ENCODE measurements around the gene PIGX. TPM values are rescaled to one million over a fixed set of nuclear protein-coding genes. Genes with fewer than 3 reads are reported as not detected.

PIGX gene
- 10 to 100 TPM; 43.7 to 47.1 TPM for total RNA-seq

GRCh38 chr3:196711838-196712513 lies at the start of gene PIGX, which contains the start of gene CEP19:
TSS of gene PIGX (plus strand) at chr3:196712377.
TSS of gene CEP19 (minus strand) at chr3:196712250. CDS start at chr3:196708657, 3,593 bp downstream.
- ChIA-PET CTCF (interaction anchor here (0.9 to 1.9 kb wide), 4 partner anchors 27 to 183 kb away, joined by 3 to 5 read pairs (median 3); no protein-coding TSS in a partner anchor), POLR2A (interaction anchor here (0.5 to 1.7 kb wide), 8 partner anchors 13 to 368 kb away, joined by 3 to 10 read pairs (median 3); no protein-coding TSS in a partner anchor)
- ATAC-seq (peak; percentile 84), DNase-seq (peak; percentile 96)
- peaks cover 8% of the 10 kb centered on the region for H3K36me3 Mint-ChIP-seq (ENCODE audit: low read depth)
- H3K4me3 Mint-ChIP-seq, result peak within 1 kb of the TSS; percentile 81
- H3K4me1 Mint-ChIP-seq (ENCODE audit: low read depth), result peaks cover 36% of the 10 kb centered on the region
- no peaks in the 10 kb centered on the region for H3K9me3 Mint-ChIP-seq
- H3K27me3 Mint-ChIP-seq, result no peaks in the 10 kb centered on the region
- intact Hi-C loops (cut with micrococcal nuclease), result no loop called here
- TF ChIP-seq, protein P1, sequence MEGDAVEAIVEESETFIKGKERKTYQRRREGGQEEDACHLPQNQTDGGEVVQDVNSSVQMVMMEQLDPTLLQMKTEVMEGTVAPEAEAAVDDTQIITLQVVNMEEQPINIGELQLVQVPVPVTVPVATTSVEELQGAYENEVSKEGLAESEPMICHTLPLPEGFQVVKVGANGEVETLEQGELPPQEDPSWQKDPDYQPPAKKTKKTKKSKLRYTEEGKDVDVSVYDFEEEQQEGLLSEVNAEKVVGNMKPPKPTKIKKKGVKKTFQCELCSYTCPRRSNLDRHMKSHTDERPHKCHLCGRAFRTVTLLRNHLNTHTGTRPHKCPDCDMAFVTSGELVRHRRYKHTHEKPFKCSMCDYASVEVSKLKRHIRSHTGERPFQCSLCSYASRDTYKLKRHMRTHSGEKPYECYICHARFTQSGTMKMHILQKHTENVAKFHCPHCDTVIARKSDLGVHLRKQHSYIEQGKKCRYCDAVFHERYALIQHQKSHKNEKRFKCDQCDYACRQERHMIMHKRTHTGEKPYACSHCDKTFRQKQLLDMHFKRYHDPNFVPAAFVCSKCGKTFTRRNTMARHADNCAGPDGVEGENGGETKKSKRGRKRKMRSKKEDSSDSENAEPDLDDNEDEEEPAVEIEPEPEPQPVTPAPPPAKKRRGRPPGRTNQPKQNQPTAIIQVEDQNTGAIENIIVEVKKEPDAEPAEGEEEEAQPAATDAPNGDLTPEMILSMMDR (IDR thresholded peaks at IDR 0.05), result no peak
- peak within 1 kb of the TSS; percentile 93 for H3K27ac Mint-ChIP-seq

DNA sequence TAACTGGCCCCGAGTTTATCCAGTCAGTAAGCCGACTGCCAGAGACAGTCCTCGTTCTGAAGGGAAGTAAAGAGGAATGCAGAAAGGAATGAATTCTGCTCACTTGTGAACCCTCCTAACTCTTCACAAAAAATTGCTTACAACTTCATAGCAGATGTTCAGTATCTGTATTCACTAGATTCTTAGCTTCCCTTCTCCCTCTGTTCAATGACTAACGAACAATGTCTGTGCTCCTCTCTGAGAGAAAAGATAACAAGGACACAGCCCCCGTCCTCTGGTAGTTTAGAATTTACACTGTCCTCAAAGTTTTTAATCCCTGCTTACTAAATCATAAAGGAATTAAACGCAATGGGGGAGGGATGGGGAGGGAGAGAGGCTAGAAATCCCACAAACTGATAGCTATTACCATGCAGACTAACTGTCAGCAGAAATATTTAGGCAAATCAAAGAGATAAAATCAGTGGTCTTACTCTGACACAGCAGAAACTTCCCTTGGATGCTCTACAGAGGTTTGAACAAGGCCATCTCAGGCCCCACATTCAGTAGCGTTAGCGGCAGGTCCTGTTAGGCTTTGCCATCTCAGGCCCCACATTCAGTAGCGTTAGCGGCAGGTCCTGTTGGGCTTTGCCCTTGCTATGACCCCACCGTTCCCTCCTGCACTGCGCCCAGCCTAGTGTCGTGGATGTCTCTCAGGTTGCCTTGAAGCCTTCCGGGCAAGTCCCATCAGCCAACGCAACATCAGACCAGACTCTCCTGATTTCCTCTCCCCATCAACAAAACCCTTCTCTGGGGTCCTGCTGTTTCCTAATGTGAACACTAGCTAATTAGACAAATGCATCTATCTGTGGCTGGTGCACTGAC lies 49.2 kb upstream of the PIGX start:
- Mint-ChIP-seq H3K4me3 (no peak overlapping the region), H3K36me3 (ENCODE audit: low read depth) (peaks cover 13% of the 10 kb centered on the region), H3K4me1 (ENCODE audit: low read depth) (no peaks in the 10 kb centered on the region), H3K9me3 (no peaks in the 10 kb centered on the region), H3K27me3 (no peaks in the 10 kb centered on the region), H3K27ac (no peak overlapping the region)
- DNase-seq (no peak), ATAC-seq (no peak)
- TF ChIP-seq, protein P1 (IDR thresholded peaks at IDR 0.05), result no peak
- intact Hi-C loops (cut with micrococcal nuclease), result no loop called here
- CTCF ChIA-PET, result interaction anchor here (1.6 to 2.1 kb wide), 2 partner anchors 22 to 54 kb away, joined by 4 to 6 read pairs; no protein-coding TSS in a partner anchor
- POLR2A ChIA-PET, result interaction anchor here (1.1 kb wide), 1 partner anchor 13 kb away, joined by 3 read pairs; no protein-coding TSS in a partner anchor

- Mint-ChIP-seq H3K36me3 (ENCODE audit: low read depth) (peaks cover 3% of the 10 kb centered on the region), H3K9me3 (no peaks in the 10 kb centered on the region), H3K4me1 (ENCODE audit: low read depth) (peaks cover 7% of the 10 kb centered on the region), H3K27me3 (no peaks in the 10 kb centered on the region), H3K27ac (no peak overlapping the region), H3K4me3 (no peak overlapping the region)
- ATAC-seq, result no peak
- TF ChIP-seq, protein P1 (IDR thresholded peaks at IDR 0.05), result no peak
- ChIA-PET POLR2A (interaction anchor here (1.4 kb wide), 1 partner anchor 34 kb away, joined by 4 read pairs; no protein-coding TSS in a partner anchor), CTCF (no interaction called here)
- no peak for DNase-seq
- intact Hi-C loops (cut with micrococcal nuclease), result no loop called here
Observed at GRCh38 chr3:196666001-196666867, 45.9 kb upstream of the PIGX start.

DNA sequence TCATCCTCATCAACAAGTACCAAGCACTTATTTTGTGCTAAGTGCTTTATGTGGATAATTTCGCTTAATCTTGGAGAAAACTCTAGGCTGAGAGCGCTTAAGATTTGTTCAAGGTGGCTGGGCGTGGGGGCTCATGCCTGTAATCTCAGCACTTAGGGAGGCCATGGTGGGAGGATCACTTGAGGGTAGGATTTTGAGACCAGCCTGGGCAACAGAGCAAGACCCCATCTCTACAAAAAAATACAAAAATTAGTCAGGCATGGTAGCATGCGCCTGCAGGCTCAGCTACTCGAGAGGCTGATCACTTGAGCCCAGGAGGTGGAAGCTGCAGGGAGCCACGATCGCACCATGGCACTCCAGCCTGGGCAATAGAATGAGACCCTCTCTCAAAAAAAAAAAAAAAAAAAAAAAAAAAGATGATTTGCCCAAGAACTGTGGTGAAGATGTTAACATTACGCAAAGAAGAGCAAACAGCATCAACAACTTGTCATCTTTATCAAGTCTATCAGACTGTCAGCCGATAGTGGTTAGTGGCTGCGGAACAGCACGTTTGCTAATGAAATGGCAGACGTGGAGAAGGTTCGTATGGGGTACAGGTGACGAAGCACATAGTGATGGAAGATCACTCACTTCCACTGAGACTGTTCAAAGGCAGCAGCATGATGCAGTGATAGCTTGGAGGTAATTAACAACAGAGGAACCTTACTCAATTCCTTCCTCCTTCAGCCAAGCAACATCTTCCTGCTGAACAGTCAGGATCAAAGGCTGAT lies 44.9 kb upstream of the PIGX start:
- Mint-ChIP-seq H3K27ac (no peak overlapping the region), H3K4me1 (ENCODE audit: low read depth) (peaks cover 7% of the 10 kb centered on the region), H3K36me3 (ENCODE audit: low read depth) (no peaks in the 10 kb centered on the region), H3K9me3 (no peaks in the 10 kb centered on the region), H3K4me3 (no peak overlapping the region), H3K27me3 (no peaks in the 10 kb centered on the region)
- ATAC-seq (no peak), DNase-seq (no peak)
- CTCF ChIA-PET, result no interaction called here
- TF ChIP-seq, protein P1 (IDR thresholded peaks at IDR 0.05), result no peak
- intact Hi-C loops (cut with micrococcal nuclease), result no loop called here
- POLR2A ChIA-PET, result no interaction called here

Measured in activated CD8-positive, alpha-beta T cell treated with anti-CD3 and anti-CD28 coated beads for 36 hours (primary cell).